HG02678 (cell line): Measurements from ENCODE around the gene PAH.
"Not testable (repeated sequence)": the region's sequence is repeated elsewhere in the genome, so short reads cannot be mapped to it uniquely, and the experiment has no call there.

Experiments
- ATAC-seq: cut with Tn5 transposase; IDR thresholded peaks from one replicate; pipeline ENCODE4 v1.9.1; 2021; ENCODE audit warnings: mild to moderate bottlenecking, moderate library complexity; ENCODE audit not compliant: unreplicated experiment

PAH gene

DNA sequence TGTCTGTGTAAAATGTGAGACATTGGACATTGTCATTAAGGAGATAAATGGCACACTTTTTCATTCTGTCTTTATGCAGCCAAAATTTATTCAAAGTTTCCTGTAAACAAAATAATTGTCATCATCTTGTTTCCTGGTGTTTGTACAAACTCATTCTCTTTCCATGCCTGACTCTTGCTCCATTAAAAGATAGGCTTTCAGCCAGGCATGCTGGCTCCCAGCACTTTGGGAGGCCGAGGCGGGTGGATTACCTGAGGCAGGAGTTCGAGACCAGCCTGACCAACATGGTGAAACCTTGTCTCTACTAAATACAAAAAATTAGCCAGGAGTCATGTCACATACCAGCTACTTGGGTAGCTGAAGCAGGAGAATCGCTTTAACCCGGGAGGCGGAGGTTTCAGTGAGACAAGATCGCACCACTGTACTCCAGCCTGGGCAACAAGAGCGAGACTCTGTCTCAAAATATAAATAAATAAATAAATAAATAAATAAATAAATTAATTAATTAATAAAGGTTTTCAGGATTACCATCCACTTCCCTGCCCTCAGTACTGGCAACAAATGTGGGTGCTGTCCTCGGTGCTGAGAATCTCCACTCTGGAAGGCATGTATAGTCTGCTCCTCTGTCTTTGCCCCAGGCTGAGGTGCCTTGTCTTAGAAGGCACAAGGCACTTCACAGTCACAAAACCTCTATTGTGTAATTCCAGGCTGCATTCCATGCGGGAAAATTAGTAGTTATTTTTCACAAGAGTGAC is 83.2 kb downstream of the PAH start:
- no peak for ATAC-seq

DNA sequence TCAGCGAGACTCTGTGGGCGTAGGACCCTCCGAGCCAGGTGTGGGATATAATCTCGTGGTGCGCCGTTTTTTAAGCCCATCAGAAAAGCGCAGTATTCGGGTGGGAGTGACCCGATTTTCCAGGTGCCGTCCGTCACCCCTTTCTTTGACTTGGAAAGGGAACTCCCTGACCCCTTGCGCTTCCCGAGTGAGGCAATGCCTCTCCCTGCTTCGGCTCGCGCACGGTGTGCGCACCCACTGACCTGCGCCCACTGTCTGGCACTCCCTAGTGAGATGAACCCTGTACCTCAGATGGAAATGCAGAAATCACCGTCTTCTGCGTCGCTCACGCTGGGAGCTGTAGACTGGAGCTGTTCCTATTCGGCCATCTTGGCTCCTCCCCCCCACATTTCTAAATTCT is 84.2 kb downstream of the PAH start:
- ATAC-seq = not testable (repeated sequence)

DNA sequence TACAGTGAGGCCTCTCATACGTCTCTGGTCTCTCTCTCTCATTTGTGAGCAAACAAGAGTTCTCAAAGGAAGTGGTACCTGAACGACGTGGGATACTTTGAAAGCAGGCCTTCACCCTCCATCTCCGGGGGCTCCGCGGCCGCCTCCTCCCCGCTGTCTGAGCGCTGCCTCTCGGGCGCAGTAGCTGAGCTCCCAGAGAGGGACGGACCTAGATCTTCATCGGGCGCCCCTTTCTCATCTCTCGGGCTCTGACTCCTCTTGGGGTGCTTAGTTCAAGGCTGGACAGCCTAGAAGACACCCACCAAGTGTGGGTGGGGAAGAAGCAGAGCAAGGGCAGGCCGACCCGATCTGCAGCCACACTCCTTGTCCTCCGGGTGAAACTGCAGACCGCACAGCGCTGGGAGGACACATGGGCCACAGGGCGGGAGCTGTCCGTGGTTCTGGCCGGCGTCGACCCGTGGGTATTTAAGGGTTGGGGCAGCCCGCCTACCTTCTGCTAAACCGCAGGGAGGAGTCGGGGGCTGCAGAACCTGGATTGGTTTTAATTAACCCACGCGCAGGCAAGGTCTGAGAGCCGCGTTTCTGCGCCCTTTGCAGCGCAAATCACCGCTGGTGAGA is 92.7 kb downstream of the PAH start:
- no peak for ATAC-seq

DNA sequence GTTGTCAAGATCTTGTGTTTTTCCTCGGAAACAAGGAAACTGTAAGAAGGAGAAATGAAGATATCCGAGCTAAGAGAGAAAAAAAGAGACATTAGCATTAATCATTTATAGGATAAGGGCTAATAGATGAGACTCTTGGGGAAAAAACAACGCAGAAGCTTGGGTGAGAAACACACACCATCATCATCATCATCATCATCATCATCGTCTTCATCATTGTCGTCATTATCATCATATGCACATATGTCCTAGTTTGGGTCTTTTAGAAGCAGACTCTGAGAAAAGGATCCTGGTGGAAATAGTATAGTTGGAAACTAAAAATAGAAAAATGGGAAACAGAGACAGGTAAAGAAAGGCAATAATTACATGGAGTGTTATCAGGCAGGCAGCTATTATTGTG is 95.9 kb downstream of the PAH start:
- no peak for ATAC-seq

DNA sequence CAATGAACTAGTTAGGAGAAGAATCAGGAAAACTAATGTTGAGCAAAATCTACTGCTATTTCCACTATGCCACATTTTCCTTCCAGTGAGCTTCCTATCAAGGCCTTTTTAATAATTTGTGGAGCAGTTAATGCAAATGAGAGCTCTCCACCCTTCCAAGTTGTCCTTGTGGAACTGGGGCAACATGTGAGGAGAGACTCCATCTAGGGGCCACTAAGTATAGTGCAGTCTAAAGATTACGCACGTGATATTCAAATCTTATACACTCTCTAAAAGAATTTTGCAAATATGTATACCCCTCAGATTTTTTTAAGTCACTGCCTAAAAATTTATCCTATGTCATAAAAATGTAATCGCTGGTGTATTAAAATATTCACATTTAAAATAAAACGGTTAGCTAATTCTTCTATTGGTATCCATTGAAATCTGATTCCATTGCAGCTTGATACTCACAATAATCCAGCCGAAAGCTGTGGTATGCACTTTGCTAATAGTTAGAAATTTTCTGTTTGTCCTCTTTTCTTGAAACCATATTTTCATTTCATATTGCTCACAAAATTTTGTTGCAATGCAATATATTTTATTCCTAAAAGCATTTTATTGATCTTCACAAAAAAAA is 100.1 kb downstream of the PAH start:
- no peak for ATAC-seq

DNA sequence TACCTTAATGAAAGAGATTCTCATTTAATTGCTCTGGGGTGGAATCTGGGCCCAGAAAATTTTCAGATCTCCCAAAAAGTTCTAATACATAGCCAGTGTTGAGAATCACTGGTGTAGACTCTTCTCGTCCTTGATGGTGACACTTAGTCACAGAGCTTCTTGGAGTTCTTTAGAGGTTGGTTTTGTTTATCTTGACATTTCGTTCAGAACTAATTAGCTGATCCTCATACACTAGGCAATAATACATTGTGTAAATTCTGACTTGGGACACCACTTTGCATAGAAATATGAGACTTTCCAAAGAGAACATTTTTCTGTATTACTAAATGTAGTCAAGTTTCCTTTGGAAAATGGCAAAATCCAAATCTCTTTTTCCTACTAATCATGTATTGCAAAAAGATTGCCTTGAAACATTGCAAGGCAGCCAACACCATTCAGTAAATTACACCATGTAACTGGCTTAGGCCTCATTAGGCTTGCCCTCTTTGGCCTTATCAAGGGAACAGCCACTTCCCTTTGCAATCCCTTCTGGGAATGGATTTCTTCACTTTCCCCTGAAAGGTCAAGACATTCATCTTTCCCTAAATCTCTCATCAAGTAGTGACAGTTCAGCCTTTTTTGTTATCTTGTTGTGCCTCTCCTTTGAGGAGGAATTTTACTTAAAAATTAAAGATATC is 102.2 kb downstream of the PAH start:
- no peak for ATAC-seq

DNA sequence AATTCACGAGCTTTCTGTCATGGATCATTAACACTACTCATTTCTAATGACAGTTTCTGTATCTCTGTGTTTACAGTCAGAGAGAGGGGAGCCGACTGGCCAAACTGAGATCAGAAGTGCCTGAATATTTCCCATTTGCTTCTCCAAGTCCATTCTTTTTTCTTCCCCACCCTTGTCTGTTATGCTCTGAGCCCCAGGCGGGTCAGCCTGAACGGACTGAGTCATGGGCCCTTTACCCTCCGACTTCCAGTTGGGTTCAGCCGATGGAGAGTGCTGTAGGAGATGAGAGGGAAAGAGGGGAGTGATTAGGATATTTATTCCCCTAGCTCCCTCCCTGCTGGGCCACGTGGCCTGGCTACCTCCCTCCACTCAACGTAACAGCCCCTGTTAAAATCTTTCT is 104.7 kb downstream of the PAH start:
- ATAC-seq = no peak

DNA sequence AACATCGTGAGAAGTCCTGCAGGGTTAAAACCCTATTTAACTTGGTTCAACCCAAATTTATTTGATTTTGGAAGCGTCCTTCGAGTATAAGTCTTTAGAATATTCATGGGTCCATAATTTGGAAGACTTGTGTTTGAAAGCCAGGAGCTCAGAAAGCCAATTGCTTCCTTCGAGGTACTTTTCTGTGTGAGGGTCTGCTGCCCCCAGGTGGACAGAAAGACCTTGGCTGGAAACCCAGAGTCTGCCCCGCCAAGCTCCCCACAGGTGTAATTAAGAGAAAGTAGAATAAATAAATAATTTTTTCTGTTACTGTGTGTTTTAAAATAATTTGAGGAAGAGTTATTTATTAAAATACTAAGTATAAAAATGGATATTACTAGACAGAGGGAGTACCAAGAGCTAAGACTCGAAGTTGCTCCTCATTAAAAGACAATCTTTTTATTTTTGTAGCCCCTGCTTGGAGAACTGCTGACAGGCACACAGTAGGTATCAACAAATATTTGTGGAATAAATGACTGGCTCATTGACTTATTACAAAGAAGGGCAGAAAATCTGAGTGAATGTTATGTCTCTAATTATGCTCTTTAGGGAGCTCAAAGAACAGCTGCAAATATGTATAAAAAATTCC is 105.8 kb downstream of the PAH start:
- no peak for ATAC-seq

DNA sequence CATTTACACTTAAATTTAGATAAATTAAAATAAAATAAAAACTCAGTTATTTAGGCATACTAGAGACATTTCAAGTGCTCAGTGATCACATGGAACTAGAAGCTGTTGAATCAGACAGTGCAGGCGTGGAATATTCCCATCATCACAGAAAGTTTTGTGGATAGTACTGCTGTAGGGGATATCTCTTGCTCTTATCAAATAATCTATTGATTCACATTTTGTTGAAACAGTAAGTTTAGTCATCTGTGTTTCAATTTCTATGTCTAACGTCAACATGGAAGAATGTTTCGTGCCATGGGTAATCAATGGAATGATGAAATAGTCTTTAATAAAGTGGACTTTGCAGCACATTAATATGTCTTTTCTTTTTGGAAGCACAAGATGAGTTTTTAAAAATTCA is 108.6 kb downstream of the PAH start:
- ATAC-seq = no peak

DNA sequence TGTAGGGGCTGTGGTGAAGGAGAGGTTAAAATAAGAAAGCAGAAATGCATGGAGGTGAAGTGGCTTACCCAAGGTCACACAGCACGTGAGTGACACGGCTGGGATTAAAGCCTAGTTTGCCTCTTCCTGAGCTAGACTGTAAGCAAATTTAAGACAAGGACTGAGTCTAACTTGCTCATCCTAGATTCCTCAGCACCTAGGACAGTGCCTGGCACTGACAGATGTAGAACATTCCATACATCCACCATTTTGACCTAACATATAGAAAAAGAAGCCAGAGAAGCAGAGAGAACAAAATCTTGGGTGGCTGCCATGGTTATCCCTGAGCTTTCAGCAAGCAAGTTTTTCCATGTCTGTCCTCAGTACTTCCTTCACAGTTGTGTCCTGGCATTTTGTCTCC is 110.5 kb downstream of the PAH start:
- no peak for ATAC-seq

DNA sequence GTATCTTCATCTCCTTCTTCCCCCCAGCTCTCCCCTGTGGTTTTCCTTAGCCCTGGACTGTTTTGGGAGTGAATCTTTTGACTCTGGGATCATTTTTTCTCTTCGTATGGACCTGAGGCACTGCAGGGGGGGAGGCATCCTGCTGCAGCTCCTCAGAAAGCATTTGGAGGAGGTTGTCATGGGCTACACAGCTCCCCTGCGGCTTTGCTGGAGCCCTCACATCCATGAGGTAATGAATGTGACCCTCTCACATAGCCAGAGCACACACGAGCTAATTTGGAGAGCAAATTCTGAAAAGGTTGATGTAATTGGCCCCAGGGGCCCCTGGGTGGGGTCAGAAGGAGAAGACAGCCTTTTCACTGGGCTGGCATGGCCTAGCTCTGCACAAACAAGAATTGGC is 110.9 kb downstream of the PAH start:
- no peak for ATAC-seq

DNA sequence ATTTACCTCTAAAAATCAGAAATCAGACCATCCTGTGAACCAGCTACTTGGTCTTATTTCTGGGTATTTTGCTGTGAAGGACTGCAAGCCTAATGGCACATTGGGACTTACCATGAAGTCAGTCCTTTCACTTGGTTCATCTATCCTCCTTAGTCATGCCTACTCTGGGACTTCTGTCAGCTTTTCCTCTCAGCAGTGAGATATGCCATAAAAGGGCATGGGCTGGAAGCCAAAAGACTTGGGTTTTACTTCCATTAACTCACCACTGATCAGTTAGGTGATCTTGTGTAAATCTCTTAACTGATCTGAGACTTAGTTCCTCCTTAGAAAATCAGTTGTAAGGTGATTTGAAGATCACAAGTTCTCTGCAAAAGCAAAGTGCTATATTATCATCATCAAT is 116.5 kb downstream of the PAH start:
- ATAC-seq = no peak

DNA sequence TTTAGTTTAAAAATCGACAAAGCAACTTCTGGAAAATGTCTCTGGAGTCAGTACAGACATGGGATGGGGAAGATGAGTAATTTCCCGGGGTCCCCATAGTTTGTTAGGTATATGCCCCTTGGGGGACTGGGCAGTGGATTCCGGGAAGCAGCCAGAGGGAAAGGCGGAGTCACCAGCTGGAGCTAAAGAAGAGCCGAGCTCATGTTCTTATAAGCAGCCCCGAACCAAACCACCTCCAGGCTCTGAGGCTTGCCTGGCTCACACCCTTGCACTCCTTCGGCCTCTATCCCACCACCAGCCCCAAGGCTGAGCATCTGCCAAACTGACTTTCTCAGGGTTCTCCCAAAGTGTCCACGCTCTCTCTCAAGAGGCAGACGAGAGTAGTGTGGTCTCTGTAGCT is 117.8 kb downstream of the PAH start:
- ATAC-seq = no peak

DNA sequence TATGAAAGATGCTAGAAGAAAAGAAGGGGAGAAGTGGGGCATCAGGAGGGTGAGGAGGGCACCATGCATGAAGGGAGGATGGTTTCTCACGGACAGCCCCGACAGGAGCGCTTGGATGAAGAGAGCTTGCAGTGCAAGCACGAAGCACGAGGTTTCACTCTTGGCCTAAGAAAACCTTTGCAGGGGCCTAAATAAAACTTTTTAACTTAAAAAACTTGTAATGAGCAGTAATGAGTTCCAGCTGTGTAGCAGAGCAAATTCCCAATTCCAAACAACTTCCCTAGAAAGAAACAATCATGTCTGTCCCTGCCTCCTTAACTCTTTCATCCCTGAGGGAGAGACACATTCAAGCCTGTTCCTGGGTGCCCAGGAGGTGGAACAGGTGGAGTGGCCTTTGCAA is 119.5 kb downstream of the PAH start:
- no peak for ATAC-seq

DNA sequence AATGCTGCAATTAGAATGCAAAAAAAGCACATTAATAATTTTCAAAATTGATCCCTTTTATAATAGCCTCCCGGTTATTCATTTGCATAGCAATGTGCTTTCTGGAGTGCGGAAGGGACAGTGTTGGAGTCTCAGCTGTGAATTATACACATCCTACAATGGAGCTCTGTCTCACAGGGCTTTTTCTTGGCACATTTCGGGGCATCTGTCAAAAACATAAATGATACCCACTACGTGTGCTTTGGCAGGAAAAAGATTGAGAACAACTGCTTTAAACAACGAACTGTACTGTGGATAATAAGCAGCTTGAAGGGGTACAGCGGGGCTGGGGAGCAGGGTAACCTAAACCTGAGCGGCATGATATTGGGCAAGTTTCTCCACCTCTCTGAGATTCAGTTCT is 123.1 kb downstream of the PAH start:
- no peak for ATAC-seq
